Chondrocyte (in vitro differentiated cells): ENCODE results near the gene EEF2. TPM values are rescaled to one million over a fixed set of nuclear protein-coding genes. Genes with fewer than 3 reads are reported as not detected.
A peak's percentile ranks its signal among the peaks of the same experiment; 100 is the strongest.

Source experiments
- DNase-seq: peaks from one replicate; pipeline ENCODE4 v3.0.0; 2021; ENCODE audit warnings: mixed read lengths, low spot score
- H3K27ac Mint-ChIP-seq: one replicate; pipeline ENCODE4 v1.8.0; 2021; ENCODE audit warnings: mild to moderate bottlenecking, moderate library complexity, mixed read lengths; ENCODE audit not compliant: unreplicated experiment
- H3K27me3 Mint-ChIP-seq: 2 replicates; pipeline ENCODE4 v1.8.0; 2021; ENCODE audit warnings: low read depth, mixed read lengths
- H3K36me3 Mint-ChIP-seq: 2 replicates; pipeline ENCODE4 v1.8.0; 2021; ENCODE audit warnings: low read depth, mixed read lengths
- H3K4me1 Mint-ChIP-seq: 2 replicates; pipeline ENCODE4 v1.8.0; 2021; ENCODE audit warnings: low read depth, mild to moderate bottlenecking, mixed read lengths
- H3K4me3 Mint-ChIP-seq: one replicate; pipeline ENCODE4 v1.8.0; 2021; ENCODE audit warnings: mild to moderate bottlenecking, moderate library complexity, mixed read lengths; ENCODE audit not compliant: unreplicated experiment
- H3K9me3 Mint-ChIP-seq: 2 replicates; pipeline ENCODE4 v1.8.0; 2021; ENCODE audit warnings: low read depth, mixed read lengths
- CTCF ChIP-seq: fragments of 200-600 bp; sonication (generic); IDR thresholded peaks from 2 replicates; pipeline ENCODE4 v1.5.0; 2021; ENCODE audit warnings: antibody characterized with exemption, mild to moderate bottlenecking, moderate library complexity
- total RNA-seq: library from RNA; stranded (reverse); gene quantifications from 3 replicates; pipeline ENCODE4 v1.2.1, GENCODE V29; 2021

Gene EEF2
- total RNA-seq, 1 donor from 2014 or later = 2,370 TPM

DNA sequence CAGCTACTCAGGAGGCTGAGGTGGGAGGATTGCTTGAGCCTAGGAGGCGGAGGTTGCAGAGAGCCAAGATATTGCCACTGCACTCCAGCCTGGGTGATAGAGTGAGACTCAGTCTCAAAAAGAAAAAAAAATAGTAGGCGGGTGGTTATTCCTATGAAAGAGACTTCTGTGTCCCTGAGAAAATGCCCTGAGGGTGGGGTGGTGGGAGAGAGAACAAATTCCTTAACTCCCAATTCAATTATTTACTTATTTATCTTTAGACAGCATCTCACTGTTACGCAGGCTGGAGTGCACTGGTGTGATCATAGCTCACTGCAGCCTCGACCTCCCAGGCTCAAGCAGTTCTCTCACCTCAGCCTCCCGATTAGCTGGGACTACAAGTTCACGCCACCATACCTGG lies 10.3 kb upstream of the EEF2 start:
- no peak for DNase-seq
- Mint-ChIP-seq H3K36me3 (no peaks in the 10 kb centered on the region), H3K27me3 (no peaks in the 10 kb centered on the region), H3K27ac (no peak overlapping the region), H3K9me3 (no peaks in the 10 kb centered on the region), H3K4me1 (no peaks in the 10 kb centered on the region), H3K4me3 (no peak overlapping the region)
- no peak for TF ChIP-seq CTCF

DNA sequence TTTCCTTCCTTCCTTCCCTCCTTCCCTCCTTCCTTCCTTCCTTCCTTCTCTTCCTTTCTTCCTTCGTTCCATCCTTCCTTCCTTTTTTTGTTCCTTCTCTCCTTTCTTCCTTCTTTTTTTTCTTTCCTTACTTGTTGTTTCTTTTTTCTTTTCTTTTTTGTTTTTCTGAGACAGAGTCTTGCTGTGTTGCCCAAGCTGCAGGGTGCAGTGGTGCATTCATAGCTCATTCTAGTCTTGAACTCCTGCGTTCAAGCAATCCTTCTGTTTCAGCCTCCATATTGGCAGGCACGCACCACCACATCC lies 5.5 kb upstream of the EEF2 start:
- Mint-ChIP-seq H3K27me3 (no peaks in the 10 kb centered on the region), H3K4me1 (peaks cover 25% of the 10 kb centered on the region), H3K27ac (no peak overlapping the region), H3K36me3 (no peaks in the 10 kb centered on the region), H3K4me3 (no peak overlapping the region), H3K9me3 (no peaks in the 10 kb centered on the region)
- no peak for TF ChIP-seq CTCF
- no peak for DNase-seq

- H3K4me1 Mint-ChIP-seq = peaks cover 45% of the 10 kb centered on the region
Measured at GRCh38 chr19:3987619-3988371, 2.5 kb upstream of the EEF2 start.

GRCh38 chr19:3986260-3987041 lies 1.2 kb upstream of the EEF2 start:
- Mint-ChIP-seq H3K36me3 (peaks cover 29% of the 10 kb centered on the region), H3K9me3 (no peaks in the 10 kb centered on the region), H3K4me1 (peaks cover 54% of the 10 kb centered on the region), H3K27ac (peak overlapping the region; percentile 65), H3K4me3 (peak overlapping the region; percentile 93), H3K27me3 (no peaks in the 10 kb centered on the region)
- DNase-seq = no peak
- peak; percentile 87 for TF ChIP-seq CTCF

More at GRCh38 chr19:3987619-3988371, 2.5 kb upstream of the EEF2 start:
- no peaks in the 10 kb centered on the region for H3K9me3 Mint-ChIP-seq
- DNase-seq = no peak
- H3K36me3 Mint-ChIP-seq = peaks cover 23% of the 10 kb centered on the region
- TF ChIP-seq CTCF = peak; percentile 86
- H3K4me3 Mint-ChIP-seq = peak overlapping the region; percentile 70
- H3K27ac Mint-ChIP-seq = peak overlapping the region; percentile 79
- H3K27me3 Mint-ChIP-seq = no peaks in the 10 kb centered on the region

GRCh38 chr19:3985643-3986259 lies 488 bp upstream of the EEF2 start:
- Mint-ChIP-seq H3K27me3 (no peaks in the 10 kb centered on the region), H3K4me1 (peaks cover 60% of the 10 kb centered on the region), H3K9me3 (no peaks in the 10 kb centered on the region), H3K27ac (peak overlapping the region; percentile 95), H3K36me3 (peaks cover 33% of the 10 kb centered on the region), H3K4me3 (peak overlapping the region; percentile 93)
- DNase-seq = no peak
- no peak for TF ChIP-seq CTCF
